HepG2 (cell line): Measurements from ENCODE around the gene FBXW12. TPM values are rescaled to one million over a fixed set of nuclear protein-coding genes. Genes with fewer than 3 reads are reported as not detected.
A peak's percentile ranks its signal among the peaks of the same experiment; 100 is the strongest.

Source experiments
- BCL6 ChIP-seq: IDR thresholded peaks from 2 replicates; pipeline ENCODE4 v1.6.1; 2016; ENCODE audit warnings: missing genetic modification reagents, missing compliant biosample characterization
- HIVEP1 ChIP-seq: sonication (generic); formaldehyde crosslinking; IDR thresholded peaks from 2 replicates; pipeline ENCODE4 v1.4.0; 2020; ENCODE audit warnings: mild to moderate bottlenecking, missing genetic modification reagents
- HOXA9 ChIP-seq: sonication (generic); formaldehyde crosslinking; IDR thresholded peaks from 2 replicates; pipeline ENCODE4 v1.8.1; 2022; ENCODE audit warnings: missing genetic modification reagents, mild to moderate bottlenecking, moderate library complexity, borderline replicate concordance
- KDM4B ChIP-seq: sonication (generic); formaldehyde crosslinking; IDR thresholded peaks from 2 replicates; pipeline ENCODE4 v1.4.0; 2020; ENCODE audit warnings: missing genetic modification reagents
- MAFF ChIP-seq: IDR thresholded peaks from 2 replicates; pipeline ENCODE4 v1.6.1; 2011; ENCODE audit warnings: low read depth, low read length, improper control_type of control experiment
- MTA1 ChIP-seq: sonication (generic); formaldehyde crosslinking; IDR thresholded peaks from 2 replicates; pipeline ENCODE4 v1.4.0; 2020; ENCODE audit warnings: missing genetic modification reagents, mild to moderate bottlenecking, borderline replicate concordance
- MYC ChIP-seq: sonication (generic); formaldehyde crosslinking; IDR thresholded peaks from 2 replicates; pipeline ENCODE4 v1.9.0; 2021; ENCODE audit warnings: missing genetic modification reagents, borderline replicate concordance
- REPIN1 ChIP-seq: sonication (generic); formaldehyde crosslinking; IDR thresholded peaks from 2 replicates; pipeline ENCODE4 v1.8.0; 2022; ENCODE audit warnings: missing genetic modification reagents, low read depth, mild to moderate bottlenecking, borderline replicate concordance
- SIX1 ChIP-seq: sonication (generic); formaldehyde crosslinking; IDR thresholded peaks from 2 replicates; pipeline ENCODE4 v1.4.0; 2020; ENCODE audit warnings: missing genetic modification reagents, borderline replicate concordance
- TBX2 ChIP-seq: sonication (generic); formaldehyde crosslinking; IDR thresholded peaks from 2 replicates; pipeline ENCODE4 v1.5.0; 2020; ENCODE audit warnings: missing genetic modification reagents, mild to moderate bottlenecking, borderline replicate concordance
- XBP1 ChIP-seq: sonication (generic); formaldehyde crosslinking; IDR thresholded peaks from 2 replicates; pipeline ENCODE4 v1.5.0; 2020; ENCODE audit warnings: missing genetic modification reagents
- ZNF232 ChIP-seq: sonication (generic); formaldehyde crosslinking; IDR thresholded peaks from 2 replicates; pipeline ENCODE4 v1.4.0; 2020; ENCODE audit warnings: missing genetic modification reagents, borderline replicate concordance
- ZNF260 ChIP-seq: sonication (generic); formaldehyde crosslinking; IDR thresholded peaks from 2 replicates; pipeline ENCODE4 v1.4.0; 2020; ENCODE audit warnings: missing genetic modification reagents, low read depth, mild to moderate bottlenecking, borderline replicate concordance
- ZNF367 ChIP-seq: sonication (generic); formaldehyde crosslinking; IDR thresholded peaks from 2 replicates; pipeline ENCODE4 v1.4.0; 2020; ENCODE audit warnings: missing genetic modification reagents, borderline replicate concordance
- ZNF432 ChIP-seq: sonication (generic); formaldehyde crosslinking; IDR thresholded peaks from 2 replicates; pipeline ENCODE4 v1.5.0; 2020; ENCODE audit warnings: missing genetic modification reagents, mild to moderate bottlenecking, borderline replicate concordance
- ZNF780A ChIP-seq: sonication (generic); formaldehyde crosslinking; IDR thresholded peaks from 2 replicates; pipeline ENCODE4 v1.8.0; 2022; ENCODE audit warnings: mild to moderate bottlenecking, missing genetic modification reagents, moderate library complexity
- polyA plus RNA-seq, 8 experiments: library from polyadenylated mRNA; depleted of rRNA in 3 of 8; stranded (reverse) in 7 of 8; unstranded in 1 of 8; fragments of >200 nt; fragmentation: Illumina TruSeq in 4 of 8; extraction: Trizol in 4 of 8; gene quantifications; 2 replicates each; pipeline versions ENCODE4 v1.2.1 to v1.2.3, GENCODE V29; 2011 to 2016; ENCODE audit warnings: low read depth in 4 of 8, missing spikeins in 1 of 8, mixed read lengths in 1 of 8; ENCODE audit not compliant: insufficient read depth in 1 of 8
- total RNA-seq, 5 experiments: library from RNA; depleted of rRNA; stranded (reverse); fragments of >200 nt; fragmentation: Illumina TruSeq; extraction: Trizol; gene quantifications; 2 replicates each; pipeline ENCODE4 v1.2.3, GENCODE V29; 2016; ENCODE audit warnings: low read depth in 1 of 5
- TF ChIP-seq, protein P1 (sequence below): sonication (generic); formaldehyde crosslinking; conservative IDR thresholded peaks from 2 replicates; pipeline ENCODE4 v1.8.0; 2022; ENCODE audit warnings: mild to moderate bottlenecking, moderate library complexity, missing genetic modification reagents
- TF ChIP-seq, protein P2 (sequence below): fragments of 450-650 bp; IDR thresholded peaks from 2 replicates; pipeline ENCODE4 v1.6.1; 2016
- TF ChIP-seq, protein P3 (sequence below): sonication (generic); formaldehyde crosslinking; IDR thresholded peaks from 2 replicates; pipeline ENCODE4 v1.5.1; 2020; ENCODE audit warnings: missing genetic modification reagents, mild to moderate bottlenecking, borderline replicate concordance
- TF ChIP-seq, protein P4 (sequence below): sonication (generic); formaldehyde crosslinking; IDR thresholded peaks from 2 replicates; pipeline ENCODE4 v1.4.0; 2020; ENCODE audit warnings: mild to moderate bottlenecking, missing genetic modification reagents
- TF ChIP-seq, protein P5 (sequence below): sonication (generic); formaldehyde crosslinking; IDR thresholded peaks from 2 replicates; pipeline ENCODE4 v1.4.0; 2020; ENCODE audit warnings: missing genetic modification reagents, borderline replicate concordance

The FBXW12 gene
- total and polyA plus RNA-seq, 2 of the 13 experiments (the other 11 are each of a cell fraction or from before 2014, with no cell fraction given): not detected

DNA sequence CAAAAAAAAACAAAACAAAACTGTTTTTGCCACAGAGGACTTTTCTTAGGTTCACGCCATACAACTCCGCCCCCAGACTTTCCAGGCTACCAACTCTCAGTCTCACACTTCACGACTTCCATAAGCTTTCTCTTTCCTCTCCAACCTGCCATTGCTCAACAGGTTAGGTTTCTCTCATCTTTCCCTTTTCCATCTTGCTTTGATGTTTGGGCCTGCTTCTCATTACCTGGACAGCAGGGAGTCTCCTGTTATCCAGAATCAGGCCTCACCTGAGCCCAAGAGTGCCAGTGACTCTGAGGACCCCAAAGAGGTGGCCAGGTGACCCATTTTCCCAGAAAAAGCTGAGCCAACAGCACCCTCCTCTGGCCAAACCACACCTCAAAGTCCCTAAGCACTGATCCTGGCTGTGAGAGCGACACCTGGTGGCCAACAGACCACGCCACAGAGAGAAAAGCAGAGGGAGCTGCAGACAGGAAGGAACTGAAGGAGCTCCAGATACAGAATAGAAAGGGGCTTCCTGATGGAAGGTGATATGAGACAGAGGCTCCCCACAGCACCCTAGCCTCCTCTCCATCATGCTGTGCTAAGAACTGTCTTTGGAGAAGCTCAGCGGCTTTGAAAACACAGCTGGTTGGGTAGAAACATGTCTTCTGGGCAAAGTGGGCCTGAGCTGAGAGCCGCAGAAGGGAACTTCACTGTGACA, 63.9 kb downstream of the FBXW12 start (continued):
- TF ChIP-seq HOXA9 (CRISPR knock-in tag): no peak
- TF ChIP-seq MAFF: no peak
- TF ChIP-seq BCL6 (CRISPR knock-in tag): no peak
- TF ChIP-seq HIVEP1 (CRISPR knock-in tag): no peak
- TF ChIP-seq, protein P1, sequence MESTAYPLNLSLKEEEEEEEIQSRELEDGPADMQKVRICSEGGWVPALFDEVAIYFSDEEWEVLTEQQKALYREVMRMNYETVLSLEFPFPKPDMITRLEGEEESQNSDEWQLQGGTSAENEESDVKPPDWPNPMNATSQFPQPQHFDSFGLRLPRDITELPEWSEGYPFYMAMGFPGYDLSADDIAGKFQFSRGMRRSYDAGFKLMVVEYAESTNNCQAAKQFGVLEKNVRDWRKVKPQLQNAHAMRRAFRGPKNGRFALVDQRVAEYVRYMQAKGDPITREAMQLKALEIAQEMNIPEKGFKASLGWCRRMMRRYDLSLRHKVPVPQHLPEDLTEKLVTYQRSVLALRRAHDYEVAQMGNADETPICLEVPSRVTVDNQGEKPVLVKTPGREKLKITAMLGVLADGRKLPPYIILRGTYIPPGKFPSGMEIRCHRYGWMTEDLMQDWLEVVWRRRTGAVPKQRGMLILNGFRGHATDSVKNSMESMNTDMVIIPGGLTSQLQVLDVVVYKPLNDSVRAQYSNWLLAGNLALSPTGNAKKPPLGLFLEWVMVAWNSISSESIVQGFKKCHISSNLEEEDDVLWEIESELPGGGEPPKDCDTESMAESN (CRISPR knock-in tag): no peak
- TF ChIP-seq TBX2 (CRISPR knock-in tag): no peak
- peak; percentile 54; the same call in 1 of the 2 replicates for TF ChIP-seq KDM4B
- TF ChIP-seq, protein P2, sequence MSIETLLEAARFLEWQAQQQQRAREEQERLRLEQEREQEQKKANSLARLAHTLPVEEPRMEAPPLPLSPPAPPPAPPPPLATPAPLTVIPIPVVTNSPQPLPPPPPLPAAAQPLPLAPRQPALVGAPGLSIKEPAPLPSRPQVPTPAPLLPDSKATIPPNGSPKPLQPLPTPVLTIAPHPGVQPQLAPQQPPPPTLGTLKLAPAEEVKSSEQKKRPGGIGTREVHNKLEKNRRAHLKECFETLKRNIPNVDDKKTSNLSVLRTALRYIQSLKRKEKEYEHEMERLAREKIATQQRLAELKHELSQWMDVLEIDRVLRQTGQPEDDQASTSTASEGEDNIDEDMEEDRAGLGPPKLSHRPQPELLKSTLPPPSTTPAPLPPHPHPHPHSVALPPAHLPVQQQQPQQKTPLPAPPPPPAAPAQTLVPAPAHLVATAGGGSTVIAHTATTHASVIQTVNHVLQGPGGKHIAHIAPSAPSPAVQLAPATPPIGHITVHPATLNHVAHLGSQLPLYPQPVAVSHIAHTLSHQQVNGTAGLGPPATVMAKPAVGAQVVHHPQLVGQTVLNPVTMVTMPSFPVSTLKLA: no peak
- TF ChIP-seq, protein P3, sequence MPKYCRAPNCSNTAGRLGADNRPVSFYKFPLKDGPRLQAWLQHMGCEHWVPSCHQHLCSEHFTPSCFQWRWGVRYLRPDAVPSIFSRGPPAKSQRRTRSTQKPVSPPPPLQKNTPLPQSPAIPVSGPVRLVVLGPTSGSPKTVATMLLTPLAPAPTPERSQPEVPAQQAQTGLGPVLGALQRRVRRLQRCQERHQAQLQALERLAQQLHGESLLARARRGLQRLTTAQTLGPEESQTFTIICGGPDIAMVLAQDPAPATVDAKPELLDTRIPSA (CRISPR knock-in tag): no peak
- TF ChIP-seq ZNF432 (CRISPR knock-in tag): no peak
- TF ChIP-seq, protein P4, sequence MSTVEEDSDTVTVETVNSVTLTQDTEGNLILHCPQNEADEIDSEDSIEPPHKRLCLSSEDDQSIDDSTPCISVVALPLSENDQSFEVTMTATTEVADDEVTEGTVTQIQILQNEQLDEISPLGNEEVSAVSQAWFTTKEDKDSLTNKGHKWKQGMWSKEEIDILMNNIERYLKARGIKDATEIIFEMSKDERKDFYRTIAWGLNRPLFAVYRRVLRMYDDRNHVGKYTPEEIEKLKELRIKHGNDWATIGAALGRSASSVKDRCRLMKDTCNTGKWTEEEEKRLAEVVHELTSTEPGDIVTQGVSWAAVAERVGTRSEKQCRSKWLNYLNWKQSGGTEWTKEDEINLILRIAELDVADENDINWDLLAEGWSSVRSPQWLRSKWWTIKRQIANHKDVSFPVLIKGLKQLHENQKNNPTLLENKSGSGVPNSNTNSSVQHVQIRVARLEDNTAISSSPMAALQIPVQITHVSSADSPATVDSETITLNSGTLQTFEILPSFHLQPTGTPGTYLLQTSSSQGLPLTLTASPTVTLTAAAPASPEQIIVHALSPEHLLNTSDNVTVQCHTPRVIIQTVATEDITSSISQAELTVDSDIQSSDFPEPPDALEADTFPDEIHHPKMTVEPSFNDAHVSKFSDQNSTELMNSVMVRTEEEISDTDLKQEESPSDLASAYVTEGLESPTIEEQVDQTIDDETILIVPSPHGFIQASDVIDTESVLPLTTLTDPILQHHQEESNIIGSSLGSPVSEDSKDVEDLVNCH (CRISPR knock-in tag): no peak
- TF ChIP-seq, protein P5, sequence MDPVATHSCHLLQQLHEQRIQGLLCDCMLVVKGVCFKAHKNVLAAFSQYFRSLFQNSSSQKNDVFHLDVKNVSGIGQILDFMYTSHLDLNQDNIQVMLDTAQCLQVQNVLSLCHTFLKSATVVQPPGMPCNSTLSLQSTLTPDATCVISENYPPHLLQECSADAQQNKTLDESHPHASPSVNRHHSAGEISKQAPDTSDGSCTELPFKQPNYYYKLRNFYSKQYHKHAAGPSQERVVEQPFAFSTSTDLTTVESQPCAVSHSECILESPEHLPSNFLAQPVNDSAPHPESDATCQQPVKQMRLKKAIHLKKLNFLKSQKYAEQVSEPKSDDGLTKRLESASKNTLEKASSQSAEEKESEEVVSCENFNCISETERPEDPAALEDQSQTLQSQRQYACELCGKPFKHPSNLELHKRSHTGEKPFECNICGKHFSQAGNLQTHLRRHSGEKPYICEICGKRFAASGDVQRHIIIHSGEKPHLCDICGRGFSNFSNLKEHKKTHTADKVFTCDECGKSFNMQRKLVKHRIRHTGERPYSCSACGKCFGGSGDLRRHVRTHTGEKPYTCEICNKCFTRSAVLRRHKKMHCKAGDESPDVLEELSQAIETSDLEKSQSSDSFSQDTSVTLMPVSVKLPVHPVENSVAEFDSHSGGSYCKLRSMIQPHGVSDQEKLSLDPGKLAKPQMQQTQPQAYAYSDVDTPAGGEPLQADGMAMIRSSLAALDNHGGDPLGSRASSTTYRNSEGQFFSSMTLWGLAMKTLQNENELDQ (CRISPR knock-in tag): 0 out of 2 replicates have a peak, but pooled peaks have one; percentile 30
- TF ChIP-seq SIX1 (CRISPR knock-in tag): no peak
- TF ChIP-seq ZNF367: no peak
- peak; percentile 43; the same call in 1 of the 2 replicates for TF ChIP-seq REPIN1 (CRISPR knock-in tag)
- TF ChIP-seq XBP1: no peak
- TF ChIP-seq ZNF780A (CRISPR knock-in tag): no peak
- TF ChIP-seq ZNF260: no peak
- no peak; the same call in 1 of the 2 replicates for TF ChIP-seq MYC
- no peak for TF ChIP-seq ZNF232
- no peak for TF ChIP-seq MTA1 (CRISPR knock-in tag)
